ENCODE data around the gene CAMK1D. TPM values are rescaled to one million over a fixed set of nuclear protein-coding genes. Genes with fewer than 3 reads are reported as not detected.
A peak's percentile ranks its signal among the peaks of the same experiment; 100 is the strongest.

CAMK1D gene
- total and polyA plus RNA-seq, 3 donors from 2014 or later: 10.0 to 14.5 (median 14.0) TPM

DNA sequence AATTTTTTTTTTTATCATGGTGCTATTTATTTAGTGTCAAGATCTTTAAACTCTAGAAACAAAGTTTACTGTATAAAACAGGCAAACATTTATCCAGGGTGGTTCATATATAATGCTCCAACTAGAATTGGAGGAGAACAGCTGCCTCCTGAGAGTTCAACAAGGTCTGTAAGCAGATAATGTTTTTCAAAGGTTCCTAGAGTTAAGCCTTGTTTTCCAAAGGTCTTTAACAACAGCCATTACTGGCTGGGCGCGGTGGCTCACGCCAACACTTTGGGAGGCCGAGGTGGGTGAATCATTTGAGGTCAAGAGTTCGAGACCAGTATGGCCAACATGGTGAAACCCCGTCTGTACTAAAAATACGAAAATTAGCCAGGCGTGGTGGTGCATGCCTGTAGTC is 335.4 kb downstream of the CAMK1D start:
- Histone ChIP-seq H3K36me3 (ENCODE audit: low read depth, missing control alignments) (no peaks in the 10 kb centered on the region), H3K4me1 (peaks cover 8% of the 10 kb centered on the region), H3K27ac (peak overlapping the region in 1 of 2 donors; percentile 36), H3K27me3 (no peaks in the 10 kb centered on the region), H3K4me3 (no peak overlapping the region), H3K9me3 (no peaks in the 10 kb centered on the region)
- DNase-seq: no peak
- 88% methylated on average over 8 of the region's 8 CpGs for WGBS, 2 donors
- intact Hi-C loops (cut with DNase I; ENCODE audit: low total_unique reads): no loop called here
- TF ChIP-seq, protein P1, sequence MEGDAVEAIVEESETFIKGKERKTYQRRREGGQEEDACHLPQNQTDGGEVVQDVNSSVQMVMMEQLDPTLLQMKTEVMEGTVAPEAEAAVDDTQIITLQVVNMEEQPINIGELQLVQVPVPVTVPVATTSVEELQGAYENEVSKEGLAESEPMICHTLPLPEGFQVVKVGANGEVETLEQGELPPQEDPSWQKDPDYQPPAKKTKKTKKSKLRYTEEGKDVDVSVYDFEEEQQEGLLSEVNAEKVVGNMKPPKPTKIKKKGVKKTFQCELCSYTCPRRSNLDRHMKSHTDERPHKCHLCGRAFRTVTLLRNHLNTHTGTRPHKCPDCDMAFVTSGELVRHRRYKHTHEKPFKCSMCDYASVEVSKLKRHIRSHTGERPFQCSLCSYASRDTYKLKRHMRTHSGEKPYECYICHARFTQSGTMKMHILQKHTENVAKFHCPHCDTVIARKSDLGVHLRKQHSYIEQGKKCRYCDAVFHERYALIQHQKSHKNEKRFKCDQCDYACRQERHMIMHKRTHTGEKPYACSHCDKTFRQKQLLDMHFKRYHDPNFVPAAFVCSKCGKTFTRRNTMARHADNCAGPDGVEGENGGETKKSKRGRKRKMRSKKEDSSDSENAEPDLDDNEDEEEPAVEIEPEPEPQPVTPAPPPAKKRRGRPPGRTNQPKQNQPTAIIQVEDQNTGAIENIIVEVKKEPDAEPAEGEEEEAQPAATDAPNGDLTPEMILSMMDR (IDR thresholded peaks at IDR 0.05): no peak
- TF ChIP-seq POLR2A (IDR thresholded peaks at IDR 0.05): no peak

DNA sequence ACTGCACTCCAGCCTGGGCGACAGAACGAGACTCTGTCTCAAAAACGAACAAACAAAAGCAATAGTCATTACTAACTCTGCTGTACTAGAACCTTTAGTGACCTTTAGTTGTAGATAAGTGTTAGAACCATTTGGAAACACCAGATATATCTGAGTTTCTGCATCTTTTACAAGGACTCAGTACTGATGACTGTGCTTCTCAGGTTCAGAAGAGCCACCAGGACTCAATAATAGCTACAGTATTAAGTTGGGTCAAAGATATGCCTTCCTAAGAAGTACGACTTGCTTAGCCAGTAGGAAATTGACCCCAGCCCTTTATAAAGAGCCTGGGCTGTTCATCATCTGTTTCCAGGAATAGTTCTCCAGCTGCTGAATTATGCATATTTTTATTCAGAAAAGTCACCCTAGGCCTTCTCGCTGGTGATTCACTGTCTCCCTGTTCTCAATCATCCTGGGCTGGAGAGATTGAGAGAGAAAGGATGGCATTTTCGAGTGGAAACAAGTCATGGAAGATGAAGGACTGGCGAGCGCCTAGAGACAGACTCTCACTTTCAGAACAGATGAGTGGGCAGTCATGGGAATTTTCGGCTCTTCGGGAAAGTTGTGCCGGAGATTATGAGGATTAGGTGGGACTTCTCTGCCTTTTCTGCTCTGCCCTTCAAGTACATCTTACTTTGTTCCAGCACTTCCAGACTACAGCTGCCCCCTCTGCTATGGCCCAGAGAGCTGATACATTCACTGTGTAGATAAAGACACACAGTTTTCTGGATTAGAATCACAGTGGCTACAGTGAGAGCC is 336.1 kb downstream of the CAMK1D start:
- intact Hi-C loops (cut with DNase I; ENCODE audit: low total_unique reads): no loop called here
- Histone ChIP-seq H3K9me3 (no peaks in the 10 kb centered on the region), H3K4me1 (peaks cover 8% of the 10 kb centered on the region), H3K27me3 (no peaks in the 10 kb centered on the region), H3K4me3 (no peak overlapping the region), H3K36me3 (ENCODE audit: low read depth, missing control alignments) (no peaks in the 10 kb centered on the region), H3K27ac (peak overlapping the region in 1 of 2 donors; percentile 36)
- TF ChIP-seq, protein P1 (IDR thresholded peaks at IDR 0.05): no peak
- TF ChIP-seq POLR2A (IDR thresholded peaks at IDR 0.05): no peak
- 67 to 68% methylated on average over 11 of the region's 11 CpGs for WGBS, 2 donors
- no peak for DNase-seq

DNA sequence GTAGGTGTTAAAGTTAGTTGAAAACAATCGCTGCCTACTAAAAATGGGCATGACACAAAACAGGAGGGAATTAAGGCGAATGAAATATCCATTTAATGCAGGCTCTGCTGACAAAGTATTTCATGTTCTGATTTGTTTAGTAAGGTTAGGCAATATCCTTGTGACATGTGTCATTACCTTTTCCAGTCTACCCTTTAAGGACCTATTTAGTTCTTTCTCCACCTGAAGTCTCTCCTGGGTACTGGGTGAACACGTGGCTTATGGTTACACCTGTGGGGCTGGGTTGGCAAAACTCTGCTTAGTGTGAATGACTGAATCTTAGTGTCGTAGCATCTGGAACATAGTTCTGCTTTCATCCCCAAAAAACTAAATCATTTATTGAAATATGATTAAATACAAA is 338.6 kb downstream of the CAMK1D start:
- peaks cover 10% of the 10 kb centered on the region for H3K4me1 ChIP-seq
- no peaks in the 10 kb centered on the region for H3K27me3 ChIP-seq
- intact Hi-C loops (cut with DNase I; ENCODE audit: low total_unique reads): no loop called here
- 81 to 90% methylated on average over 4 of the region's 4 CpGs for WGBS, 2 donors
- H3K36me3 ChIP-seq (ENCODE audit: low read depth, missing control alignments): no peaks in the 10 kb centered on the region
- H3K4me3 ChIP-seq: no peak overlapping the region
- no peaks in the 10 kb centered on the region for H3K9me3 ChIP-seq
- TF ChIP-seq, protein P1 (IDR thresholded peaks at IDR 0.05): no peak
- TF ChIP-seq POLR2A (IDR thresholded peaks at IDR 0.05): no peak
- H3K27ac ChIP-seq: no peak overlapping the region
- no peak for DNase-seq

DNA sequence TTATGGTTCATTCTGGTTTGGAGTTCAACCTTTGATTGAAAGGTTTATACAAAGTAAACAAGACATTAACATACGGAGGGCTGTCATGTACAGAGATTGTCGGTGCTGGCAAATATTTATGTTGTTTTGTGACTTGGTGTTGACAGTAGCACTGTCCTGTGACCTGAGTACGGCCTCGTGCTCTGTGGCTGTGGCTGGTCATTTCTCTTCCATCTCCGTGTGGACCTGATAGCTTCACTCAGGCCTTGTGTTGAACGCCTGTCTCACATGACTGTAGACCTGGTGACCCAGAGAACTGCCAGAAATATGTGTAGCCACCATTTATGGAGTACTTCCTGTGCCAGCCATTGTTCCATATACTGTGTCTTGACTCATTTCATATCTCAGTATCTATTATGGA is 340.5 kb downstream of the CAMK1D start:
- H3K4me1 ChIP-seq: peaks cover 9% of the 10 kb centered on the region
- no peak overlapping the region for H3K4me3 ChIP-seq
- WGBS, 2 donors: 81 to 87% methylated on average over 6 of the region's 6 CpGs
- H3K27me3 ChIP-seq: no peaks in the 10 kb centered on the region
- H3K36me3 ChIP-seq (ENCODE audit: low read depth, missing control alignments): no peaks in the 10 kb centered on the region
- TF ChIP-seq POLR2A (IDR thresholded peaks at IDR 0.05): no peak
- TF ChIP-seq, protein P1 (IDR thresholded peaks at IDR 0.05): no peak
- DNase-seq: no peak
- H3K27ac ChIP-seq: peak overlapping the region in 1 of 2 donors; percentile 64
- no peaks in the 10 kb centered on the region for H3K9me3 ChIP-seq
- intact Hi-C loops (cut with DNase I; ENCODE audit: low total_unique reads): no loop called here

All from testis (tissue), 3 donors.